Fibroblast of pulmonary artery (primary cell): ENCODE results near the gene C10orf90.

Source experiments
- DNase-seq: peaks from one replicate; pipeline ENCODE4 v3.0.0-alpha.2; 2010; ENCODE audit warnings: low read depth
- H3K4me3 ChIP-seq: replicated peaks from 2 replicates; pipeline ENCODE4 v1.5.1; 2011; ENCODE audit warnings: low read depth, mild to moderate bottlenecking, control low read depth, low read length, moderate library complexity
- CTCF ChIP-seq: IDR thresholded peaks from 2 replicates; pipeline ENCODE4 v1.5.1; 2011; ENCODE audit warnings: mild to moderate bottlenecking, control low read depth, low read length, inconsistent platforms; ENCODE audit errors: missing control alignments

C10orf90 gene

GRCh38 chr10:126674741-126675515 is 4.4 kb upstream of the C10orf90 start:
- DNase-seq, result no peak
- no peak for TF ChIP-seq CTCF
- no peak overlapping the region for H3K4me3 ChIP-seq

- H3K4me3 ChIP-seq, result no peak overlapping the region
- TF ChIP-seq CTCF, result no peak
- no peak for DNase-seq
Measured at GRCh38 chr10:126673565-126673964, 3.1 kb upstream of the C10orf90 start.

DNA sequence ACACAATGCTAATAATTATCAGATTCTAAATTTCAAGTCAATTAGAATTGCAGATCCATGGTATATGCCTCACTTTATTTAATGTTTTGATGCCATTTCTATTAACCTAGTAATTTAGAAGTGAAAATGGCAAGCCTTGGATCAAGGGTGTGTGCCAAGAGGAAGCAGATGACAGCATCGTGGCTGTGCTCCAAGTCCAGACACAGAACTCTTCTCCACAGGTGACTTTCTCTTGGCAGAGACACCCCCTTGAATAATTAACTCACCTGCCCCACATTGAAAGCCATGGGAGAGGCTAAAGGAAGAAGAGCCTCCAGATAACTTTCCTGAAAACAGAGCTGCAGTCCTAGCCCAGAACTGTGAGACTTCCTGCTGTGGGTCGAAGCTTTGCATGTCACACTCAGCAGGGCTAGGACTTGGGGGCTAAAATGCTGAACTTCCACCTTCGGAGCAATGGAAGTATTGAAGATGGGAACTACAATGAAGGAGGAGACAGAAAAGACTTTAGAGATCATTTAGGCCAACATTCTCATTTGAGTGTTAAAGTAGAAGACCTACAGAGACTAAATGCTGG is 996 bp upstream of the C10orf90 start:
- DNase-seq, result no peak
- no peak for TF ChIP-seq CTCF
- no peak overlapping the region for H3K4me3 ChIP-seq

- no peak for DNase-seq
- no peak for TF ChIP-seq CTCF
- no peak overlapping the region for H3K4me3 ChIP-seq
Measured at GRCh38 chr10:126670895-126671261, 385 bp upstream of the C10orf90 start.

- no peak for DNase-seq
- H3K4me3 ChIP-seq, result no peak overlapping the region
- no peak for TF ChIP-seq CTCF
Measured at GRCh38 chr10:126669168-126669567, 1.3 kb downstream of the C10orf90 start.

DNA sequence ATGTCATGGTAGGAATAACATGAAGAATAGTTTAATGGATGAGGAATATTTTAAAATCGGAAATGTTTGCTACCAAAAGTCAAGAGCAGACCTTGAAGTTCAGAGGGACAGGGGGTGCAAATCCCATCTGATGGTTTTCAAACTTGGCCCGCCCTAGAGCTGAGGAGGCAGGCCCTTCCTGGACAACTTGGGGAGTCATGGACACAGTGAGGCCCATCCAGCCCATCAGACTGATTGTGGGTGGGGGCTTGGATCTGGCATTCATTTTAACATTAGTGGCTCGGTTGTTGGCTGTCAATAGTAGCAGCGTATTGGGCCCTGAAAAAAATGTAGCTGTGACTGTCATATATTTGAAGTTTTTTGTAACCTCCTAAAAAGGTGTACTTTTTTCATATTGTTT is 2.0 kb downstream of the C10orf90 start:
- DNase-seq, result no peak
- H3K4me3 ChIP-seq, result no peak overlapping the region
- TF ChIP-seq CTCF, result no peak

GRCh38 chr10:126667568-126667967 is 2.9 kb downstream of the C10orf90 start:
- DNase-seq, result no peak
- no peak overlapping the region for H3K4me3 ChIP-seq
- no peak for TF ChIP-seq CTCF
